Vagina (tissue), 2 donors: ENCODE measurements around the gene ADARB1.

Experiments used
- POLR2A ChIP-seq, 2 donors: fragments of 450-650 bp; IDR thresholded peaks; one replicate each; pipeline ENCODE4 v1.6.1; 2017; ENCODE audit warnings: antibody characterized with exemption in 2 of 2, mild to moderate bottlenecking in 2 of 2, moderate library complexity in 2 of 2
- TF ChIP-seq, protein P1 (sequence below), 3 experiments: fragments of 450-650 bp in 2 of 3; fragments of 200-600 bp in 1 of 3; sonication (generic) in 1 of 3; IDR thresholded peaks; one replicate each; pipeline ENCODE4 v1.5.1; 2017 to 2019; ENCODE audit warnings: antibody characterized with exemption in 3 of 3, mild to moderate bottlenecking in 2 of 3, moderate library complexity in 2 of 3

DNA sequence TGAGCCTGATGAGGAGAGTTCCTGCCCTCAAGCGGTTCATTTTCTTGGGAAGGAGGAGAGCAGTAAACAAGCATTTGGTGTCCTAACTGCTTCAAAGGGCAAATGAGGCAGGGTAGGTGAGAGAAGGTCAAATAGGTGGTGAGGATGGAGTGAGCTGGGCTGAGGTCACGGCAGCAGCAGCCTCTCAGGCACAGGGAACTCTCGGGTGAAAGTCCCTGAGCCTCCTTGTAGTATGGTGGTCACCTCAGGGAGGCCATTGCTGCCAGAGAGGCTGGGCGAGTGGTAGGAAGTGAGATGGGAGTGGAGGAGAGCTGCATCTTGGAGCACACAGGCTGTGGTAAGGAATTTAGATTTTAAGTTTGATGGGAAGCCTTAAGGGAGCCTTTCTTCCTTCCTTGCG, 4.0 kb downstream of the ADARB1 start:
- TF ChIP-seq, protein P1, sequence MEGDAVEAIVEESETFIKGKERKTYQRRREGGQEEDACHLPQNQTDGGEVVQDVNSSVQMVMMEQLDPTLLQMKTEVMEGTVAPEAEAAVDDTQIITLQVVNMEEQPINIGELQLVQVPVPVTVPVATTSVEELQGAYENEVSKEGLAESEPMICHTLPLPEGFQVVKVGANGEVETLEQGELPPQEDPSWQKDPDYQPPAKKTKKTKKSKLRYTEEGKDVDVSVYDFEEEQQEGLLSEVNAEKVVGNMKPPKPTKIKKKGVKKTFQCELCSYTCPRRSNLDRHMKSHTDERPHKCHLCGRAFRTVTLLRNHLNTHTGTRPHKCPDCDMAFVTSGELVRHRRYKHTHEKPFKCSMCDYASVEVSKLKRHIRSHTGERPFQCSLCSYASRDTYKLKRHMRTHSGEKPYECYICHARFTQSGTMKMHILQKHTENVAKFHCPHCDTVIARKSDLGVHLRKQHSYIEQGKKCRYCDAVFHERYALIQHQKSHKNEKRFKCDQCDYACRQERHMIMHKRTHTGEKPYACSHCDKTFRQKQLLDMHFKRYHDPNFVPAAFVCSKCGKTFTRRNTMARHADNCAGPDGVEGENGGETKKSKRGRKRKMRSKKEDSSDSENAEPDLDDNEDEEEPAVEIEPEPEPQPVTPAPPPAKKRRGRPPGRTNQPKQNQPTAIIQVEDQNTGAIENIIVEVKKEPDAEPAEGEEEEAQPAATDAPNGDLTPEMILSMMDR (IDR thresholded peaks at IDR 0.05) = no peak
- no peak for TF ChIP-seq POLR2A (IDR thresholded peaks at IDR 0.05)
